ENCODE data around the gene MME. TPM values are rescaled to one million over a fixed set of nuclear protein-coding genes. Genes with fewer than 3 reads are reported as not detected.

The MME gene
- total and polyA plus RNA-seq, 10 of the 15 experiments (the other 5 are each of a cell fraction or from before 2014, with no cell fraction given), result under 0.01 to 0.23 (median 0.09) TPM; not detected in 3

- POLR2A ChIA-PET, result no interaction called here
- FAIRE-seq, result no peak
- no peak overlapping the region for H3K27ac ChIP-seq (ENCODE audit: control insufficient read depth, insufficient read depth)
- no peak overlapping the region for H2AFZ ChIP-seq (ENCODE audit: control insufficient read depth, low read depth, low read length)
- H3K4me3 ChIP-seq, result no peak overlapping the region
- no peak for DNase-seq (ENCODE audit: low read depth, low spot score)
- in situ Hi-C loops (cut with MboI) (no loop called here), intact Hi-C loops (cut with micrococcal nuclease; ENCODE audit: unreplicated experiment) (no loop called here)
- no peaks in the 10 kb centered on the region for H3K9me3 ChIP-seq (replicated peaks; ENCODE audit: control insufficient read depth, insufficient read depth, low read length)
- H3K4me1 ChIP-seq (ENCODE audit: control insufficient read depth, insufficient read depth, low read length), result no peaks in the 10 kb centered on the region
- ATAC-seq, result no peak
- no peak overlapping the region for H3K4me2 ChIP-seq (ENCODE audit: control insufficient read depth, insufficient read depth)
- no peaks in the 10 kb centered on the region for H4K20me1 ChIP-seq (ENCODE audit: control insufficient read depth, insufficient read depth)
- BruUV-seq (replicated peaks), result no TSS peak
- 7% methylated on average over 5 of the region's 5 CpGs for WGBS (ENCODE audit: insufficient coverage, insufficient replicate concordance, low lambda C conversion rate, missing lambda C conversion rate)
- H3K36me3 ChIP-seq (ENCODE audit: control insufficient read depth in 2 of 2, insufficient read depth in 2 of 2, low read length in 1 of 2), result no peaks in the 10 kb centered on the region
- H3K9ac ChIP-seq (ENCODE audit: control insufficient read depth, insufficient read depth, low read length), result no peak overlapping the region
- H3K79me2 ChIP-seq (ENCODE audit: control insufficient read depth, insufficient read depth, low read length), result no peaks in the 10 kb centered on the region
- RAD21 ChIA-PET (ENCODE audit: unreplicated experiment), result no interaction called here
- SMC1A ChIA-PET (ENCODE audit: uncharacterized antibody, unreplicated experiment), result no interaction called here
- H3K27me3 ChIP-seq (replicated peaks in 1 of 2; ENCODE audit: control insufficient read depth in 2 of 2, insufficient read depth in 2 of 2, low read length in 1 of 2), result no peaks in the 10 kb centered on the region
- CTCF ChIA-PET, result no interaction called here
- TF ChIP-seq YY1 (IDR thresholded peaks at IDR 0.05; ENCODE audit: low read depth, low read length) (no peak), HDAC6 (IDR thresholded peaks at IDR 0.05; ENCODE audit: unreplicated experiment) (no peak), ETV6 (conservative IDR thresholded peaks at IDR 0.05 in 1 of 2, IDR thresholded peaks at IDR 0.05 in 1 of 2; ENCODE audit: borderline replicate concordance in 1 of 2, low read depth in 1 of 2) (no peak), ESRRA (IDR thresholded peaks at IDR 0.05; ENCODE audit: low read length) (no peak), ZNF207 (IDR thresholded peaks at IDR 0.05; ENCODE audit: borderline replicate concordance) (no peak), ATF2 (IDR thresholded peaks at IDR 0.05; ENCODE audit: low read length) (no peak), BCL11A (IDR thresholded peaks at IDR 0.05; ENCODE audit: low read depth, low read length) (no peak), CUX1 (IDR thresholded peaks at IDR 0.05; ENCODE audit: insufficient replicate concordance, low read depth, low read length) (no peak), BHLHE40 (IDR thresholded peaks at IDR 0.05; ENCODE audit: borderline replicate concordance in 1 of 2, low read depth in 2 of 2, low read length in 1 of 2) (no peak), SIX5 (IDR thresholded peaks at IDR 0.05; ENCODE audit: low read depth, low read length, severe bottlenecking) (no peak), PAX5 (IDR thresholded peaks at IDR 0.05; ENCODE audit: borderline replicate concordance, low read depth, low read length) (no peak), NKRF (conservative IDR thresholded peaks at IDR 0.05) (no peak), SKIL (IDR thresholded peaks at IDR 0.05; ENCODE audit: low read depth, poor library complexity, severe bottlenecking) (no peak)
Measured at GRCh38 chr3:155217591-155217990, 137.5 kb downstream of the MME start.

Data from GM12878 (cell line).